GDM1 (cell line): ENCODE measurements around the gene HOXD11.

Source experiments
- DNase-seq: peaks from one replicate; lab custom pipeline; 2025; lab: John Stamatoyannopoulos, UW

The HOXD11 gene

GRCh38 chr2:176105730-176106580, 1.1 kb upstream of the HOXD11 start:
- no peak for DNase-seq

- no peak for DNase-seq
Observed at GRCh38 chr2:176107731-176108181, 676 bp downstream of the HOXD11 start.

- no peak for DNase-seq
Observed at GRCh38 chr2:176109192-176109901, 2.3 kb downstream of the HOXD11 start.

- no peak for DNase-seq
Observed at GRCh38 chr2:176109946-176110345, 2.9 kb downstream of the HOXD11 start.

GRCh38 chr2:176110415-176111308, 3.6 kb downstream of the HOXD11 start:
- no peak for DNase-seq

- no peak for DNase-seq
Observed at GRCh38 chr2:176111309-176111663, 4.2 kb downstream of the HOXD11 start.

GRCh38 chr2:176111846-176112374, 4.8 kb downstream of the HOXD11 start:
- DNase-seq, result no peak

- DNase-seq, result no peak
Observed at GRCh38 chr2:176112375-176113302, 5.6 kb downstream of the HOXD11 start.

GRCh38 chr2:176114120-176114929, 7.2 kb downstream of the HOXD11 start:
- DNase-seq, result no peak

GRCh38 chr2:176114930-176115625, 8.0 kb downstream of the HOXD11 start:
- no peak for DNase-seq

- no peak for DNase-seq
Observed at GRCh38 chr2:176115883-176116813, 9.1 kb downstream of the HOXD11 start, which contains the start of gene HOXD10. Gene HOXD10 (plus strand): TSS chr2:176116778. CDS start chr2:176116834, 56 bp downstream.

- DNase-seq, result no peak
Observed at GRCh38 chr2:176117162-176117822, 10.2 kb downstream of the HOXD11 start.

- DNase-seq, result no peak
Observed at GRCh38 chr2:176117823-176118371, 10.8 kb downstream of the HOXD11 start.

GRCh38 chr2:176118601-176119339, 11.7 kb downstream of the HOXD11 start:
- no peak for DNase-seq

- no peak for DNase-seq
Observed at GRCh38 chr2:176120364-176121189, 13.5 kb downstream of the HOXD11 start.
